GM18517 (cell line): ENCODE data around the gene DERL3.
"Not testable (repeated sequence)": the region's sequence is repeated elsewhere in the genome, so short reads cannot be mapped to it uniquely, and the experiment has no call there.

ENCODE experiments used
- ATAC-seq: cut with Tn5 transposase; IDR thresholded peaks from one replicate; pipeline ENCODE4 v1.9.1; 2021; ENCODE audit warnings: mild to moderate bottlenecking, moderate library complexity; ENCODE audit not compliant: unreplicated experiment

DERL3 gene

GRCh38 chr22:23838681-23839468, at the start of gene DERL3:
TSS of gene DERL3 (minus strand) at chr22:23839006. CDS start at chr22:23838987, 19 bp downstream.
- ATAC-seq = peak; percentile 82

- ATAC-seq = no peak
Measured at GRCh38 chr22:23884140-23884539, 45.3 kb upstream of the DERL3 start.

- ATAC-seq = no peak
Measured at GRCh38 chr22:23883658-23884057, 44.9 kb upstream of the DERL3 start.

GRCh38 chr22:23882370-23882769, 43.6 kb upstream of the DERL3 start:
- ATAC-seq = no peak

- ATAC-seq = no peak
Measured at GRCh38 chr22:23878219-23878618, 39.4 kb upstream of the DERL3 start.

GRCh38 chr22:23877566-23877965, 38.8 kb upstream of the DERL3 start:
- no peak for ATAC-seq

GRCh38 chr22:23875801-23876200, 37.0 kb upstream of the DERL3 start:
- ATAC-seq = no peak

- no peak for ATAC-seq
Measured at GRCh38 chr22:23874871-23875270, 36.1 kb upstream of the DERL3 start.

GRCh38 chr22:23868580-23868979, 29.8 kb upstream of the DERL3 start:
- no peak for ATAC-seq

- ATAC-seq = not testable (repeated sequence)
Measured at GRCh38 chr22:23864499-23865154, 25.8 kb upstream of the DERL3 start.

- no peak for ATAC-seq
Measured at GRCh38 chr22:23862103-23862502, 23.3 kb upstream of the DERL3 start.

GRCh38 chr22:23860187-23860586, 21.4 kb upstream of the DERL3 start:
- ATAC-seq = not testable (repeated sequence)

GRCh38 chr22:23859201-23859600, 20.4 kb upstream of the DERL3 start:
- ATAC-seq = no peak

- ATAC-seq = no peak
Measured at GRCh38 chr22:23858484-23858815, 19.6 kb upstream of the DERL3 start.

GRCh38 chr22:23857606-23858483, 19.0 kb upstream of the DERL3 start, which contains the start of gene SLC2A11:
TSS of gene SLC2A11 (plus strand) at chr22:23857875. CDS start at chr22:23858000, 125 bp downstream.
- peak; percentile 92 for ATAC-seq

- peak; percentile 55 for ATAC-seq
Measured at GRCh38 chr22:23856721-23857605, 18.2 kb upstream of the DERL3 start.

- ATAC-seq = no peak
Measured at GRCh38 chr22:23850136-23850611, 11.4 kb upstream of the DERL3 start.

- ATAC-seq = no peak
Measured at GRCh38 chr22:23849009-23850006, 10.5 kb upstream of the DERL3 start.
